SW480 (cell line): Measurements from ENCODE around the gene DNAJB2.

ENCODE experiments used
- DNase-seq: peaks from one replicate; pipeline ENCODE4 v3.0.0-alpha.2; 2016; ENCODE audit warnings: low spot score

DNAJB2 gene

DNA sequence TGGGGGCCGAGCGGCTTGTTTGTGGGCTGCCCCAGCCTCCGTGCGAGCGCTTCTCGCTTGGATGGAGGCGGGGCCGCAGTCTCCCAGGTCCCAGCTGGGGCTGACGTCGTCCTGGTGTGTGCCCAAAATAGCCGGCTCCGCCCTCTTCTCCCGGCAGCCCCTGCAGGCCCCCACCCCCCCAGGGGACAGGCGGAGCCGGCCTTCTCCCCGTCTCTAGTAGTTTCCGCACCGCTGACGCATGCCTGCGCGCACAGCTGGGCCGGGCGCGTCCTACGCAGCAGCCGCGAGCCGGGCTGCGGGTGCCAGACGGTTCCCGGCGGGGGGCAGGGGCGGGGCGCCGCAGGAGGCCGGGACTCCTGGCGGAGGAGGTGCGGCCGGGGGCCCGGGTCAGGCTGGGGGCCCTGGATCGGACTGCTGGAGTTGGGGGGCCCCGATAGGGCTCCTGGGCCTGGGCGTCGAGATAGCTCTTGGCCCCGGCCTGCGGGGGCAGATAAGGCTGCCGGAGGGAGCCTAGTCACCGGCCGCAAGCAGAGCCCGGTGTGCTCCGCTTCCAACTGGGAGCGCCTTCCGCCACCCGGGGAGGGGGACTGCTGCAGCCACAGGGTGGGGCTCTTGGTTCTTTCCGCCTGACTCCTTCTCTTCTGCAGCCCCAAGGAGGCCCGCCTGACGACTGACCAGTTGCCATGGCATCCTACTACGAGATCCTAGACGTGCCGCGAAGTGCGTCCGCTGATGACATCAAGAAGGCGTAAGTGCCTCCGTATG is at the start of gene DNAJB2:
TSS of gene DNAJB2 (plus strand) at position 216 of the 765 bp plus-strand sequence. CDS start at position 684, 468 bp downstream.
- peak; percentile 96 for DNase-seq

GRCh38 chr2:219230059-219230540 is 49.1 kb upstream of the DNAJB2 start:
- DNase-seq, result peak; percentile 65

GRCh38 chr2:219234331-219234730 is 44.8 kb upstream of the DNAJB2 start:
- DNase-seq, result no peak

GRCh38 chr2:219243291-219243761 is 35.8 kb upstream of the DNAJB2 start:
- no peak for DNase-seq

DNA sequence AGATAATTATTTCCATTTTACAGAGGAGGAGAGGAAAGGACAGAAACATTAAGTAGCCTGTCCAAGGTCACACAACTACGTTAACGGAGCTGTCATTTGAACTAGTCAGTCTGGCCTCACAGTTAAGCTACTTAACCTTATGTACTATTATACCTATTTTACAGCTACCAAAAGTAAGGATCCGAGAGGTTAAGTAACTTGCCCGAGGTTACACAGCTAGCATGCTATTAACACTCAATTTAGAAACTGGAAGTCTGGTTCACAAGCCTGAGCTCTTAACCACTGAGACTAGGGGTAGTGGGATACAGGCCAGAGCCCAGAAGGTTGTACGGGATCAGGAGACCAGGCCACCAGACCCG is 34.4 kb upstream of the DNAJB2 start:
- DNase-seq, result no peak

DNA sequence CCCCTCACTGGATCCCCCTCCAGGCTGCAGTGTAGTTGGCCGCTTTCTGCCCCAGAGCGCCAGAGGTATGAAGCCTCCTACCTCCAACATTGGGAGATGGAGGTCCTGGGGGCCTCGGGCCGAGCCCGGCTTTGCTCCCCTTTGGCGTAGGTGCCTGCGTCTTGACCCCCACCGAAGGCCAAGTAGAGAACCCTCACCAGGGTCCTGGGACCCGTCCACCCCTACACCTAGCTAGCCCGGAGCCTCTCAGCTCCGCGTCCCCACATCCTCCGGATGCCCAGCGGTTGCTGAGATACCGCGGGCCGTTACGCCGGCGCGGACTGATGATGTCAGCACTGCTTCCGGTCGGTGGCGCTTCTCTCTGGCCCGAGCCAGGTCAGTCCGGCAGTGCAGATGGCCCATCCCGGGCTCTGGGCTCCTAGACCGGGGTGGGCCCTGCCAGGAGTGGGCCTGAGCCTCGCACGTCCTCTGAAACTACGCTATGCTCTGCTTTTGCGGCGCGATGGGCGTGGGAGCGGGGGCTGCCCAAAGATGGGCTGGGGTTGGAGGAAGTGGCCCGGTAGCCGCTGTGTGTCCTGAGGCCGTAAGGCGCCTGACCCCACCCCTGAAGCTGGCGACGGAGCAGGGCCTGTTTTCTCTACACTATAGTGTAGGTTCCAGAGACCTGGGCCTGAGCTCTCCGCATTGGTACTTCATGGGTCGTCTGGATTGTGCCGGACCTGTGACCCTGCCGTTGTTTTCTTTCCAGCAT is 33.8 kb upstream of the DNAJB2 start, which contains the start of the genes GLB1L and STK16:
TSS of gene GLB1L (minus strand) at position 297 of the 751 bp plus-strand sequence. CDS start 1,871 bp downstream, outside the sequence.
TSS of gene STK16 (plus strand) at position 332 of the 751 bp plus-strand sequence. CDS start 521 bp downstream, outside the sequence.
- DNase-seq, result peak; percentile 83

DNA sequence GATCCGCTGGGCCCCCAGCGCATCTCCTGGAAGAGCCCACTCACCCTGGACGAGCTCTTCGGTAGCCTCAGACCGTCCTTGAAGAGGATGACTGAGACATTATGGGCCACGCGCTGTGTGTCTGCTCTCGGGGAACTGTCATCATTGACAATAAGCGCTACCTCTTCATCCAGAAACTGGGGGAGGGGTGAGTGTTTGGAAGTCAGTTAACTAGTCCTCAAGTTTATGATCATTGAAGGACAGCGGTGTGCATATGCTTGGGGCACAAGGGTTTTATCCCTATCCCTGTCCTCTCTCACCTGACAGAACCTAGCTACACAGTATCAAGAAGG is 33.3 kb upstream of the DNAJB2 start:
- DNase-seq, result no peak

- DNase-seq, result no peak
Observed at GRCh38 chr2:219246559-219246958, 32.6 kb upstream of the DNAJB2 start.

- DNase-seq, result no peak
Observed at GRCh38 chr2:219247678-219248642, 31.2 kb upstream of the DNAJB2 start.

GRCh38 chr2:219248845-219249202 is 30.3 kb upstream of the DNAJB2 start:
- DNase-seq, result no peak

GRCh38 chr2:219249203-219249980 is 29.8 kb upstream of the DNAJB2 start:
- peak; percentile 90 for DNase-seq

DNA sequence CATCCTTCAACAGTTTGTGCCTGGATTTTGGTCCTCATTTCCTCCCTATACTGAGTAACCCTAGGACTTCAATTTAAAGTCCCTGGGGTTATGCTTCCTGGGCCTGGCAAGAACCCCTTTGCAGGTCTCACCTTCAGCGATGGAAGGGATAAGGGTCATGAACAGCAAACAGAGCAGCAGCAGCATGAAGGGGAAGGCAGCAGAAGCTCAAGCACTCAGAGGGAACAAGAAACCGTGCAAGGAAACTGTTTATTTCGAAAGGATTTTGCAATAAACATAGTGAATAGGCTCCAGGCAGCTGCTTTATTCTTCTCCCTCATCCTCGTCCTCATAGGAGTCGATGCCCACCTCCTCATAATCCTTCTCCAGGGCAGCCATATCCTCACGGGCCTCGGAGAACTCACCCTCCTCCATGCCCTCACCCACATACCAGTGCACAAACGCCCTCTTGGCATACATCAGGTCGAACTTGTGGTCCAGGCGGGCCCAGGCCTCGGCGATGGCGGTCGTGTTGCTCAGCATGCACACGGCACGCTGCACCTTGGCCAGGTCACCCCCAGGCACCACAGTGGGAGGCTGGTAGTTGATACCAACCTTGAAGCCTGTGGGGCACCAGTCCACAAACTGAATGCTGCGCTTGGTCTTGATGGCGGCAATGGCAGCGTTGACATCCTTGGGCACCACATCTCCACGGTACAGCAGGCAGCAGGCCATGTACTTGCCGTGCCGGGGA is 29.0 kb upstream of the DNAJB2 start:
- no peak for DNase-seq

DNA sequence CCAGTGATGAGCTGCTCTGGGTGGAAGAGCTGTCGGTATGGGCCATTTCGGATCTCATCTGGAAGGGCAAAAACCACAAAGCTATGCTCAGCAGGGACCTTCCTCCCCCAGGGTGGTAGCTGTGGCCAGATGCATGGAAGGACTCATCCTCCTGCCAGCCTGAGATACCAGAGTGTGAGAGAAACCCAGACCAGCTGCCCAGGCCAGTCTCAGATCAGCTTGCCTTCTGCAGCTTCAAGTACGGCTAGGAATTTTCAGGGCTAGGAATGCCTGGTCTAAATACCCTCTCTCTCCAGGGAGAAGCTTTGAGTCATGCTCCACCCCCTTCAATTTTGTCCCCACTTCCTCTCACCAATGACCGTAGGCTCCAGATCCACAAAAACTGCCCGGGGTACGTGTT is 27.5 kb upstream of the DNAJB2 start:
- no peak for DNase-seq

DNA sequence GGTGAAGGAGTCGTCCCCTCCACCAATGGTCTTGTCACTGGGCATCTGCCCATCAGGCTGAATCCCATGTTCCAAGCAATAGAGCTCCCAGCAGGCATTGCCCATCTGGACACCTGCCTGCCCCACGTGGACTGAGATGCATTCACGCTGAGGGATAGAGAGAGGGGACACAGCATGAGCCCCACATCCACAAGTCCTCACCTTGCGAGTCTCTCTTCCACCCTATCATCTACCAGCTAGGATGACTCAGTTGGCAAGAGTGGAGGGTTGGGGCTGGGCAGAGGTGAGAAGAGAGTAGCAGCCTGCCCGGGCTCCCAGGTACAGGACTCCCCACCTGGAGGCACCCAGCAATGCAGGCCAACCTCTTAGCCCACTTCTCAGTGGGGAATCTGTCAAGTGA is 27.1 kb upstream of the DNAJB2 start:
- no peak for DNase-seq

DNA sequence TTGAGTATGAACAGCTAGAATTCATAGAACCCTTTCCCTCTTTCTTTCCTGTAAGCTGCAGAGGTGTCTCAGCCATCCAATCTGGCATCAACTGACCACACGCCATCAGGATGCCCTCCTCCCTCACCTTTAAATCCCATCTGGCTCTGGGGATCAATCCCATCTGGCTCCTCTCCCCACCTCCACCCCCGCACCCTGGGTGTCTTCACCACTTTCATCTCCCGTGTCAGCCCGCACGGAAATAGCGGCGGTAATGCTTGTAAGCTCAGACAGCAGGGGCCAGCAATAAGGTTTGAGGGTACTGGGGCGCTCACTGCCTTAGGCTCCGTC is 26.6 kb upstream of the DNAJB2 start:
- peak; percentile 35 for DNase-seq

DNA sequence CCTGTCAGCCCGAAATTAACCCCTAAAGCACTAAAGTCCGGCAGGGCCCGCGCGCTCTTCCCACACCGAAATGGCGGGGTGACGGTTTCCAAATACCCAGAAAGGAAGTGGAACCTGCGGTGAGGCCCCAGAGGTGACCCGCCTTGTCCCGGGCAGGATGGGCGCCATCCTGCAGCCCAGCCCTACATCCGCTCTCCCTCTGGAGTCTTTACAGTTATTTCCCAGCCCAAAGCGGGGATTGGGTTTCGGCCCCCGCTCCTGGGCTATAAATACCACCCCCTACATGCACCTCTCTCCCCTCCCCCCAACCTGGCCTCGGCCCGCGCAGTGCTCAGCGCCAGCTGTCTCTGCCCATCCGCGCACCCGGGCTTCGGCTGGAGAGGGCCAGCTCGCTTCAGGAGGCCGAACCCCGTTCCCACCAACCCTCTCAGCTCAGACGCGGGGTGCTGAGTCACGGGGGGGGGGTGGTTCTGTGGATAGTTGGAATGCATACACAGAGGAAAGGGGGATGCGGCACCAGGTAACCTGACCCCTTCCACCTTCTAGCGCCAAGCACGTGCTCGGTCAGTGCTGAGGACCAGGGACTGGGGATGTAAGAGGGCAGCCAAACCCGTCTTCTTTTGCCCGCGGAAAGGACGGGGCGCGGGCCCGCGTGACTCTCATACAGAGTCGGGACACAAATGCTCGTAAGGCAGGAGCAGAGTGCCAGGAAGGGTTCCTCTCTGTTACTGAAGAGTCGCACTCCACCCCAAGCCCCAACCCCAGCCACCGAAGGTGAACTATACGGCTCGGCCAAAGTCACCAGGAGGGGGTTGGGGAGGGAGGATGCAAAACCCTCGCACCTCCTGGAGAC is 26.0 kb upstream of the DNAJB2 start, which contains the start of gene TUBA4B:
TSS of gene TUBA4B (plus strand) at position 344 of the 853 bp plus-strand sequence. CDS start at position 509, 165 bp downstream.
- DNase-seq, result peak; percentile 89

- DNase-seq, result peak; percentile 77
Observed at GRCh38 chr2:219253753-219254589, 25.2 kb upstream of the DNAJB2 start, which contains the start of gene TUBA4A. Gene TUBA4A, minus strand, starts transcription at chr2:219253918. Its CDS starts 60 bp downstream, at chr2:219253858.

- DNase-seq, result no peak
Observed at GRCh38 chr2:219254590-219255201, 24.5 kb upstream of the DNAJB2 start.
